GM12873 (cell line): Measurements from ENCODE around the gene CMIP.

Source experiments
- TF ChIP-seq, protein P1 (sequence below): IDR thresholded peaks from 2 replicates; pipeline ENCODE4 v1.5.1; 2012; ENCODE audit warnings: low read depth, mild to moderate bottlenecking, moderate library complexity, low read length, control low read depth; ENCODE audit not compliant: insufficient read depth; ENCODE audit errors: missing control alignments

The CMIP gene

DNA sequence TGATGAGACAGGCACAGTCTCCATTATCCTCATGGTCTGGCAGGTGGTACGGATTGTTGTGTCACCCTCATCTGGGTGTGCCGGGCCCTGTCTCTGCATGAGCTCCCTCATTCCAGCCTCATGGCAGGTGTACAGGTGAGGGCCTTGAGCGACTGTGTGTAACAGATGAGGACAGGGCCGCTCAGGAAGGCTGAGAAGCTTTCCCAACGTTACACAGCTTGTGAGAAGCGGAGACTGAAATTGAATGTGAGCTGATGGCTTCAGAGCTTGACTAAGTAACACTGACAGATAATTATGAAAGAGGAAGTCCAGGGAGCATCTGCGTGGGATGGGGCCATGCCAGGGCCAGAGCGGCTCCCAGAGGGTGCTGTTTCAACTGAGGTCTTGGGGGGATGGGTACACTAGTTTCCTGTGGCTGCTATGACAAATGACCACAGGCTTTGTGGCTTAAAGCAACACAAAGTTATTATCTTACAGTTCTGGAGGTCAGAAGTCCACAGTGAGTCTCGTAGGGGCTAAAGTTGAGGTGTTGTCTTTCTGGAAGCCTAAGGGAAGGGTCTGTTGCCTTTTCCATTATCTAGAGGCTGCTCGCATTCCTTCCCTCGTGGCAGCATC is 36.7 kb downstream of the CMIP start:
- TF ChIP-seq, protein P1, sequence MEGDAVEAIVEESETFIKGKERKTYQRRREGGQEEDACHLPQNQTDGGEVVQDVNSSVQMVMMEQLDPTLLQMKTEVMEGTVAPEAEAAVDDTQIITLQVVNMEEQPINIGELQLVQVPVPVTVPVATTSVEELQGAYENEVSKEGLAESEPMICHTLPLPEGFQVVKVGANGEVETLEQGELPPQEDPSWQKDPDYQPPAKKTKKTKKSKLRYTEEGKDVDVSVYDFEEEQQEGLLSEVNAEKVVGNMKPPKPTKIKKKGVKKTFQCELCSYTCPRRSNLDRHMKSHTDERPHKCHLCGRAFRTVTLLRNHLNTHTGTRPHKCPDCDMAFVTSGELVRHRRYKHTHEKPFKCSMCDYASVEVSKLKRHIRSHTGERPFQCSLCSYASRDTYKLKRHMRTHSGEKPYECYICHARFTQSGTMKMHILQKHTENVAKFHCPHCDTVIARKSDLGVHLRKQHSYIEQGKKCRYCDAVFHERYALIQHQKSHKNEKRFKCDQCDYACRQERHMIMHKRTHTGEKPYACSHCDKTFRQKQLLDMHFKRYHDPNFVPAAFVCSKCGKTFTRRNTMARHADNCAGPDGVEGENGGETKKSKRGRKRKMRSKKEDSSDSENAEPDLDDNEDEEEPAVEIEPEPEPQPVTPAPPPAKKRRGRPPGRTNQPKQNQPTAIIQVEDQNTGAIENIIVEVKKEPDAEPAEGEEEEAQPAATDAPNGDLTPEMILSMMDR = peak; percentile 24

DNA sequence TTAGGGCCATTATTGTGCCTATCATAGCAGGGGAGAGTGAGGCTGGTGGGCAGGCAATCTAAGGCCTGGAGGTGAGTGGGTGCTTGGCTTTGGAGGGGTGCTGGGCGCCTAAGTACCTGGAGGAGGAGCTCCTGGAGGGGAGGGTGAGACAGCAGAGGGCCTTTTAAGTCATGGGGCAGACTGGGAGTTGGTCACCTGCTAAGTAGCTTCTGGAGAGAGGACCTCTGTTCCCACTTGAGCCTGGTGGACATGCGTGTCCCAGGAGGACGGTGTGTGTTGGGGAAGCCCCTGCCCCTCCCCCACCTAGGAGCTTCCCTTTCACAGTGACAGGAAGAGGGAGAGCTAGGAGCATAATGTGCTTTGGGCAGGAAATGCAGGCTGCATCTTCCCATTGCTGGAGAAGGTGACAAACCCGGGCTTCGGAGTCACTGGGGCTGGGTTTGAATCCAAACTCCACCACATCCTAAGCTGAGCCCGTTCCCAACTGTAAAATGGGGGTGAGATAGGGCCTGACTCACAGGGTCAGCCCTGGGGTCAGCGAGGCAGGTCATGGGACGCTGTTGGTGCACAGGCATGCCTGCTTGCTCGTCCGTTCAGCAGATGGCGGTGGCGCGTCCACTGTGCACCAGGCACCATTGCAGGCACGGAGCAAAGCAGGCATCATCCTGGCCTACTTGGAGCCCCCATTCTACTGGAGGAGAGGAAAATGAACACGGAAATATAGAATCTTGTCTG is 37.9 kb downstream of the CMIP start:
- TF ChIP-seq, protein P1 = no peak

DNA sequence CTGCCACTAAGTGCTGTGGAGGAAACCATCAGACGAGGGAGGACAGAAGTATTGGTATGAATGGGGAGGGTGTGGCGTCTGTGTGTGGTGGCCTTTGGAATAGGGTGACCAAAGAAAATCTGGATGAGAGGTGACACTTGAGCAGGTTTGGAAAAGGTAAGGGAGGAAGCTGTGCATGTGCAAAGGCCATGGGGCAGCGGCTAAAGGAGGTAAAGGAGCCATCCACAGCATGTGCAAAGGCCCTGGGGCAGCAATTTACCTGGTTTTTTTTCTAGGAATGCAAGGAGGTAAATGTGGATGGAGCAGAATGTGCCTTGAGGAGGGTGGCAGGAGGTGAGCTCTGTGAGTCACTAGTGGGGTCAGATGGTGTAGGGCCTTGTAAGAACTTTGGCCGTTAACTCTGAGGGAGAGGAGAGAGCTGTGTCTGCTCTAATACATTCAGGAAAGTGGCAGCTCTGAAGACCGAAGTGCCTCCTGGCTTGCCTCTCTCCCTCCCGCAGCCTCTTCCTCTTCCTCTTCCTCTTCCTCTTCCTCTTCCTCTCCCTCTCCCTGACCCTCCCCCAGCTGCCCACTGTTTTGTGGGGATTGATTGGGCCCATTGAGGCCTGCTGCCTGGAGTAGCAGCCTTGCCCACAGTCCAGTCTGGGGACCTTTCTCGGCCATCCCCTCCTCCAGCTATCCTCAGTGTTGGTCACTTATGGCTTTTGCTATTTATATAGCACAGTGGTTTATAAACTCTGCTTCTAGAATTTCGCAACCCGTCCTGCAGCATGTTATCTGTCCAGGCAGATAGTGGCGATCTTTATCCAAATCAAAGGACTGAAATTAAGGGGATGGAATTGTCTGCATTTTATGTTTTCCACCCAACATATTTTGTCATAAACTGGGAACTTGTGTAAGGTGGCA is 38.7 kb downstream of the CMIP start:
- TF ChIP-seq, protein P1 = no peak

DNA sequence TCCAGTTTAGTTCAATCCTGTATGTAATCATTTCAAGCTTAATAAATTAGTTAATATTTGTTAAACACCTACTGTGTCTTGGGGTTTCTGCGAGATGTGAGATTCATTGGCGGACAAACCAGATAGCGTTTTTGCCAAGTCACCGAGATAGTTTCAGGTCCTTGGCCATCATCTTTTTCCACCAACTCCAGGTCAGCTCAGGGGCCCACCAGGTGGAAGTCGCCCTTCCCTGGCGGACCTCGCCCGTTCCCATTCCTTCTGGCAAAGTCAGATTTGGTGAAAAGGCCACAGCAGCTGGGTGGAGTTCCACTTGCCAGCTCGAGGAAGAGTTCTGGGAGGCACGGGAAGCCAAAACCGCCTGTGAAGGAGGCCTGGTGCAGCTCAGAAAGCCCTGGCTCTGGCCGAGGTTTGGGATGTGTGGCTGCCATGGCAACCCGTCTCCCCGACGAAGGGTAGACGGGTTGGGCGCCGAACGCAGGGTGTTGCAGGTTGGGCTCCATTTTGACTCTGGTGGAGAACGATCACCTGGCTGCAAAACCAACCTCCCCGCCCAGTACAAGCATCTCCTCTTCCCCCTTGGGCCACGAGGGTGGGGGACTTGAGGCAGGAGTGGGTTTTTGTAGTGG is 39.5 kb downstream of the CMIP start:
- TF ChIP-seq, protein P1 = no peak

DNA sequence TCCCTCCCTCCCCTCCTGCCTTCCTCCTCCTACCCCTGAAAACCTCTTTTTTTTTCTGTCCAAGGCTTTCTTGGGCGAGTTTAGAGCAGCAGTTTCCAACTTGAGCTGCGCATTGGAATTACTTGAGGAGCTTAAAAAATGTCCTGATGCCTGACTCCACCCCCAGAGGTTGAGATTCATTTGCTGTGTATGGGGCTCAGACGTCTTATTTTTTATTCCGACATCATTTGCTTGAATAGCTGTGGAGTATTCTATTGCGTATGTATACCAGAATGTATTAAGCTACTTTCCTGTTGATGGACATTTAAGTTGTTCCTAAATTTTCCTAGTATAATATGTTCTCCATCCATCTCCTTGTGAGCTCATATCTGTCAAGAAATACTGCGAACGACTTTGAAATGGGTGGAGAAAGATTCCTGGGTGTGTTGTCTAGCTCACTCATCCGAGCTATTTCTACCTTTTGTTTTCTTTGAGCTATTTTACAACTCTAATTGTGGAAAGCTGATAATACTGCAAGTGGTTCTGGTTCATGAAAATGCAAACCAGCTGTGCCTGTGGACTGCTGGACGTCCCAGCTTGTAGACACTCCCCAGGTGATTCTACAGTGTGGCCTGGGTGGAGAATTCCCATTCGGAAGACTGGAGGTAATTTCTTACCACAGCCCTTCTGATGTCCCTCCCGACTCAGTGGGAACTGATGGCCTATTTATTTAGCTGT is 40.5 kb downstream of the CMIP start:
- TF ChIP-seq, protein P1 = no peak

DNA sequence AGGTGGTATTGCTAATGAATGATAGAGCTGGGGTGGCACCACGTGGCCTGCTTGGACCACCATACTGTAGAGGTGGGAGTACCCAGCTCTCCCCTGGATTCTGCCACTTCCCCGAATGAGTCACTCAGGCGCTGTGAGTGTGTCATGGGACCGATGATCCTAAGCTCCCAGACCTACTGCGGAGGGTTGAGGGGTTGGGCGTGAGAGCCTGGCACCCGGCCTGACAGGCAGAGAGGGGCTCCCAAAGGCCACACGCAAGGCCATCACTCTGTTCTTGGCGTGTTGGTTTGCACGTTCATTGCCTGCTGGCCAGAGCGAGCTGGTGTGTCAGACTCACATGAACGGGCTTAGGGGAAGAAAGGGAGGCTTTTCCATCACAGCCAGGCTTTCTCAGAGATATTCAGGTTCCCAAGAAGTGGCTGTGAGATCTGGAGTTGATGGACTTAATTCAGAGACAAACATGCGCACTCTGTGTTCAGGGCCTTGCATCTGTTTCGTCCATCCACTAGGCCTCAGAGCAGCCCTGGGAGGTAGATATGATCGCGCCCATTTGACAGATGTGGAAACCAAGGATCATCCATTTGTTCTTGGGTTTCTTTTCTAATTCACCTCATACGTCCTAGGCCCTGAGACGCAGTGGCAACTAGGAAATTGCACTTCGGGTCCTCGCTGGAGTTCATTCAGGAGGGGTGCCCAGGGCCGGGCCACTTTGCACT is 41.4 kb downstream of the CMIP start:
- TF ChIP-seq, protein P1 = no peak
